Effector memory CD4-positive, alpha-beta T cell (primary cell): Measurements from ENCODE around the gene CTSE.

ENCODE experiments used
- DNase-seq, 3 donors: peaks; one replicate each; pipeline ENCODE4 v3.0.0-alpha.2; 2020
- H3K27ac ChIP-seq: 2 replicates; pipeline ENCODE4 v1.7.0; 2013; ENCODE audit warnings: mild to moderate bottlenecking, low read length, moderate library complexity; ENCODE audit not compliant: insufficient read depth, poor library complexity, severe bottlenecking
- H3K27me3 ChIP-seq: replicated peaks from 2 replicates; pipeline ENCODE4 v1.7.0; 2013; ENCODE audit warnings: mild to moderate bottlenecking, low read length; ENCODE audit not compliant: insufficient read depth, control insufficient read depth, poor library complexity, severe bottlenecking
- H3K36me3 ChIP-seq: 2 replicates; pipeline ENCODE4 v1.7.0; 2013; ENCODE audit warnings: mild to moderate bottlenecking, low read length, moderate library complexity; ENCODE audit not compliant: control insufficient read depth, insufficient read depth
- H3K4me1 ChIP-seq: 2 replicates; pipeline ENCODE4 v1.7.0; 2013; ENCODE audit warnings: low read length, mild to moderate bottlenecking; ENCODE audit not compliant: control insufficient read depth, insufficient read depth, poor library complexity, severe bottlenecking
- H3K4me3 ChIP-seq: 2 replicates; pipeline ENCODE4 v1.7.0; 2013; ENCODE audit warnings: low read length, low read depth, mild to moderate bottlenecking; ENCODE audit not compliant: insufficient read depth, poor library complexity, severe bottlenecking
- H3K9me3 ChIP-seq: 2 replicates; pipeline ENCODE4 v1.7.0; 2013; ENCODE audit warnings: mild to moderate bottlenecking, low read length, moderate library complexity; ENCODE audit not compliant: control insufficient read depth

The CTSE gene

GRCh38 chr1:205975387-205975998 is 48.2 kb downstream of the CTSE start:
- Histone ChIP-seq H3K9me3 (no peaks in the 10 kb centered on the region), H3K36me3 (no peaks in the 10 kb centered on the region), H3K27ac (no peak overlapping the region), H3K4me3 (no peak overlapping the region), H3K27me3 (no peaks in the 10 kb centered on the region), H3K4me1 (no peaks in the 10 kb centered on the region)
- DNase-seq, result no peak

- no peak for DNase-seq
- H3K4me1 ChIP-seq, result no peaks in the 10 kb centered on the region
- H3K9me3 ChIP-seq, result no peaks in the 10 kb centered on the region
- H3K27ac ChIP-seq, result no peak overlapping the region
- H3K27me3 ChIP-seq, result no peaks in the 10 kb centered on the region
- no peak overlapping the region for H3K4me3 ChIP-seq
- no peaks in the 10 kb centered on the region for H3K36me3 ChIP-seq
Observed at GRCh38 chr1:205974712-205975111, 49.0 kb downstream of the CTSE start.

- no peaks in the 10 kb centered on the region for H3K27me3 ChIP-seq
- H3K4me1 ChIP-seq, result no peaks in the 10 kb centered on the region
- H3K9me3 ChIP-seq, result no peaks in the 10 kb centered on the region
- H3K27ac ChIP-seq, result no peak overlapping the region
- DNase-seq, result no peak
- no peaks in the 10 kb centered on the region for H3K36me3 ChIP-seq
- H3K4me3 ChIP-seq, result no peak overlapping the region
Observed at GRCh38 chr1:205973377-205974232, 50.1 kb downstream of the CTSE start.

- no peak overlapping the region for H3K27ac ChIP-seq
- H3K9me3 ChIP-seq, result no peaks in the 10 kb centered on the region
- DNase-seq, result no peak
- H3K27me3 ChIP-seq, result no peaks in the 10 kb centered on the region
- no peaks in the 10 kb centered on the region for H3K4me1 ChIP-seq
- H3K36me3 ChIP-seq, result no peaks in the 10 kb centered on the region
- no peak overlapping the region for H3K4me3 ChIP-seq
Observed at GRCh38 chr1:205972491-205973168, 51.1 kb downstream of the CTSE start.

- no peaks in the 10 kb centered on the region for H3K27me3 ChIP-seq
- H3K9me3 ChIP-seq, result no peaks in the 10 kb centered on the region
- H3K36me3 ChIP-seq, result no peaks in the 10 kb centered on the region
- no peak for DNase-seq
- H3K27ac ChIP-seq, result no peak overlapping the region
- H3K4me1 ChIP-seq, result no peaks in the 10 kb centered on the region
- H3K4me3 ChIP-seq, result no peak overlapping the region
Observed at GRCh38 chr1:205972081-205972480, 51.6 kb downstream of the CTSE start.

GRCh38 chr1:205971082-205971481 is 52.6 kb downstream of the CTSE start:
- no peaks in the 10 kb centered on the region for H3K4me1 ChIP-seq
- DNase-seq, result no peak

GRCh38 chr1:205970486-205970885 is 53.2 kb downstream of the CTSE start:
- no peaks in the 10 kb centered on the region for H3K9me3 ChIP-seq
- H3K4me3 ChIP-seq, result no peak overlapping the region
- no peaks in the 10 kb centered on the region for H3K36me3 ChIP-seq
- no peaks in the 10 kb centered on the region for H3K27me3 ChIP-seq
- H3K4me1 ChIP-seq, result no peaks in the 10 kb centered on the region
- no peak for DNase-seq
- H3K27ac ChIP-seq, result no peak overlapping the region

More at GRCh38 chr1:205971082-205971481, 52.6 kb downstream of the CTSE start:
- no peak overlapping the region for H3K4me3 ChIP-seq
- no peaks in the 10 kb centered on the region for H3K9me3 ChIP-seq
- no peak overlapping the region for H3K27ac ChIP-seq
- no peaks in the 10 kb centered on the region for H3K27me3 ChIP-seq
- no peaks in the 10 kb centered on the region for H3K36me3 ChIP-seq

GRCh38 chr1:205969229-205969628 is 54.5 kb downstream of the CTSE start:
- no peaks in the 10 kb centered on the region for H3K9me3 ChIP-seq
- H3K27ac ChIP-seq, result no peak overlapping the region
- no peaks in the 10 kb centered on the region for H3K27me3 ChIP-seq
- no peak overlapping the region for H3K4me3 ChIP-seq
- no peaks in the 10 kb centered on the region for H3K4me1 ChIP-seq
- DNase-seq, result no peak
- H3K36me3 ChIP-seq, result no peaks in the 10 kb centered on the region

GRCh38 chr1:205967554-205968335 is 56.0 kb downstream of the CTSE start:
- Histone ChIP-seq H3K4me1 (no peaks in the 10 kb centered on the region), H3K9me3 (no peaks in the 10 kb centered on the region), H3K36me3 (no peaks in the 10 kb centered on the region), H3K27me3 (no peaks in the 10 kb centered on the region), H3K27ac (no peak overlapping the region), H3K4me3 (no peak overlapping the region)
- DNase-seq, result no peak
